ENCODE data around the gene GSE1.
A peak's percentile ranks its signal among the peaks of the same experiment; 100 is the strongest.

Gene GSE1

DNA sequence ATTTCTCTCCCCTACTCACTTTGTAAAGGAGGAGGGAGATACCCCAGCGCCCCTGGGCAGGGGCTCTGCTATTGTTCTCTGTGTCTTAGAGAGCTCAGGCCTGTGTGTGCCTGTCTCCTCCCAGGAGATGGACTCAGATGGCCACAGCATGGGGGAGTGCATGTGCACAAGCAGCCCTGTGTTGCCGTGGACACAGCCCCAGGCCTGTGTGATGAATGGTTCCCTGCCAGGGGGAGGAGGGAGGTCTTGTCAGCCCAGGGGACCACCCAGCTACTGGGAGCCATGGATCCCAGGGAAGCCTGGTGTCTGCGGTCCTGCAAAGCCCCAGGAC lies 49.3 kb downstream of the GSE1 start:
- DNase-seq: no peak
- in situ Hi-C loops (cut with MboI; ENCODE audit: low pct_unique_long_range_greater_than_20kb, low sequenced_read_pairs): loop anchor here (25.0 kb wide), 1 partner anchor 325 kb away; no protein-coding TSS in a partner anchor

DNA sequence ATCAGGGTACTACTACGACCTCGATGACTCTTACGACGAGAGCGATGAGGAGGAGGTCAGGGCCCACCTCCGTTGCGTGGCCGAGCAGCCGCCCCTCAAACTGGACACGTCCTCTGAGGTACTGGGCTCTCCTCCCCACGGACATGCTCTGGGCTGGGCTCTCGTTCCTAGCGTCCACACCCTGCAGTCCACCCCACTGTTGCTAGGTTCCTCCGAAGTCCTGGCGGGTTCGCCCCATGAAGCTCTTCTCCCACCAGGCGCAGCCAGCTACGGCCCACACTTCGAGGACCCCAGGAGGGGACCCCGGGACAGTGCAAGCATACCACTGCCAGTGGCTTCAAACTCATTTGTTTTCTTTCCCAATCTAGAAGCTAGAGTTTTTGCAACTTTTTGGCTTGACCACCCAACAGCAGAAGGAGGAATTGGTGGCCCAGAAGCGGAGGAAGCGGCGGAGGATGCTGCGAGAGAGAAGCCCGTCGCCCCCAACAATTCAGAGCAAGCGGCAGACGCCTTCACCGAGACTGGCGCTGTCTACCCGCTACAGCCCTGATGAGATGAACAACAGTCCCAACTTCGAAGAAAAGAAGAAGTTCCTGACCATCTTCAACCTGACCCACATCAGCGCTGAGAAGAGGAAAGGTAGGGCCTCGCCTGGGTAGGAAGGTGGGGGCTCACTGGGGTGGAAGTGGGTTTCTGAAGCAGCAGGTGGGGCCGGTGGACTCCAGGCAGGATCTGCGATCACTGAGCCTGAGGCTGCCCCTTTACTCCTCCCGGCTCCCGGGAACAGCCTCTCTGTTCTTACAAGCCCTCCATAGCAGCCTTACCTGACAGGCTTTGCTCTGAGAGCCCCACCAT lies 50.1 kb downstream of the GSE1 start:
- no peak for DNase-seq
- in situ Hi-C loops (cut with MboI; ENCODE audit: low pct_unique_long_range_greater_than_20kb, low sequenced_read_pairs): loop anchor here (25.0 kb wide), 1 partner anchor 324 kb away; no protein-coding TSS in a partner anchor

DNA sequence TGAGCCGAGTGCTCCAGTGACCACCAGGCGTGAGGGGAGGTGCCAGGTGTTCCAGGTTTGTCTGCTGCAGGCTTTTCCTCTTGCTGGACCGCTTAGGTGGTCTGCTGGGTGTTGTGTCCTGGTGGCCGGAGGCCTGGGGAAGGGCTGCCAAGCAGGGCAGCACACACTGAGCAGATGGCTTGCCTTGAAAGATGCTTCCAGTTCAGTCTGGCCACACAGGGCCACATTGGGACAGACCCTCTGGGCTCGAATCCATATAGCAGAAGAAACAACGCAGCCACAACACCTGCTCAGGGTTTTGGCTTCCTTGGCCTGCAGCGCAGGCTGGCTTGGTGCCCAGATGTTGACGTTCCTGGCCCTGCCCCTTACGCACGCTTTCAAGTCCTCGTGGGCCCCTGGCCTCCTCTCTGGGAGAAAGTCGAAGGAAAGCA lies 50.8 kb downstream of the GSE1 start:
- in situ Hi-C loops (cut with MboI; ENCODE audit: low pct_unique_long_range_greater_than_20kb, low sequenced_read_pairs): loop anchor here (25.0 kb wide), 1 partner anchor 323 kb away; no protein-coding TSS in a partner anchor
- DNase-seq: no peak

DNA sequence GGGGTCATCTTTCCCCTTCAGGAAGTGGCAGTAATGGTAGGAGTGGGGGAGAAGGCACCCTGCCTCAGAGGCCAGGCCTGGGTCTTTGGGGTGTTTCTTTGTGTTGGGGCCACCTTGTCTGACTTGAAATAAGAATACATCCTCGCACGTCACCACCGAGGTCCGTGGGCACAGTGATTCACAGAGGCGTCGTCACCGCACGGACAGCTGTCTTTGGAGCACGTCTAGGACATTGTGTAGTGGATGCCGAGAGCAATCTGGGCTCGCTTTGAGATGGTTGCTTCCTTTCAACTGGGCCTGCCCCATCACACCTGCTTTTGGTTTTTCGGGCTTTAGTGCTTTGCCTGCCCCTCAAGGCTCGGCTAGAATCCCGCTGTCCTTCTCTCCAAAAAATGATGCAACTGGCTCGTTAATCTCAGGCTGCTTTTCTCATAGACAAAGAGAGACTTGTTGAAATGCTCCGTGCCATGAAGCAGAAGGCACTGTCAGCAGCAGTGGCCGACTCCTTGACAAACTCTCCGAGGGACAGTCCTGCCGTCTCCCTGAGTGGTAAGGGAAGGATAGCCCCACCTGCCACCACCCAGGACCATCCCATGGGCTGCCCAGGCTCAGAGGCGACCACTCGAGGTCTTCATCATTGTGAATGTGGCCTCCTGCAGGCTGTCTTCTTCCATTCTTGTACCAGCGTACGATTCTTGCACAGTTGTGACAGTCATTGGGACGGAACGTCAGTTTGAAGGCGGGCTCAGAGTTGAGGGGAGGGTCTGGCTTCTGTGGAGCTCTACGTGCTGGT lies 51.7 kb downstream of the GSE1 start:
- in situ Hi-C loops (cut with MboI; ENCODE audit: low pct_unique_long_range_greater_than_20kb, low sequenced_read_pairs): loop anchor here (25.0 kb wide), 1 partner anchor 323 kb away; no protein-coding TSS in a partner anchor
- DNase-seq: no peak

DNA sequence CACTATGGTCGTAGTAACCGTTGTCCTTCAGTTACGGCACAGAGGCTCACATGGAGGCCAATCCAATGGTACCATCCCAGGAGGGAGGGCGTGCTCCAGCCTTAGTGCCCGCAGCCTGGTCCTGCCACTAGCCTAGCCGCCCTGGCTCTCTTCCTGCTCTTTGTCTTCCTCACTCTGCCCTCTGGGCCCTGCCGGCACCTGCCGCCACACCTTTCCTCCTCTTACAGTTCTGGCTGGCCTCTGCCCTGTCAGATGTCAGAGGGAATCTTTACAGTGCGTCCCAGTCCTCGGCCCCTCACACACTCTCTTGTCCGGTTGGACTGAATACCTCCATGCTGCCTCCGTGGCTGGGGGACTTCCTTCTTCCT lies 52.2 kb downstream of the GSE1 start:
- no peak for DNase-seq
- in situ Hi-C loops (cut with MboI; ENCODE audit: low pct_unique_long_range_greater_than_20kb, low sequenced_read_pairs): loop anchor here (25.0 kb wide), 1 partner anchor 322 kb away; no protein-coding TSS in a partner anchor

DNA sequence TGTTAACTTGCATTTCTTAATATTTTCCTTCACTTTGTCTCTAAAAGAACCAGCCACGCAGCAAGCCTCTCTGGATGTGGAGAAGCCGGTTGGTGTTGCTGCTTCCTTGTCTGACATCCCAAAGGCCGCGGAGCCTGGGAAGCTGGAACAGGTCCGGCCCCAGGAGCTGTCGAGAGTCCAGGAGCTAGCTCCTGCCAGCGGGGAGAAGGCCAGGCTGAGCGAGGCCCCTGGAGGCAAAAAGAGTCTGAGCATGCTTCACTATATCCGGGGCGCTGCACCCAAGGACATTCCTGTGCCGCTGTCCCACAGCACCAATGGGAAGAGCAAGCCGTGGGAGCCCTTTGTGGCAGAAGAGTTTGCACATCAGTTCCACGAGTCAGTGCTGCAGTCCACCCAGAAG lies 52.8 kb downstream of the GSE1 start:
- in situ Hi-C loops (cut with MboI; ENCODE audit: low pct_unique_long_range_greater_than_20kb, low sequenced_read_pairs): loop anchor here (25.0 kb wide), 1 partner anchor 321 kb away; no protein-coding TSS in a partner anchor
- DNase-seq: no peak

DNA sequence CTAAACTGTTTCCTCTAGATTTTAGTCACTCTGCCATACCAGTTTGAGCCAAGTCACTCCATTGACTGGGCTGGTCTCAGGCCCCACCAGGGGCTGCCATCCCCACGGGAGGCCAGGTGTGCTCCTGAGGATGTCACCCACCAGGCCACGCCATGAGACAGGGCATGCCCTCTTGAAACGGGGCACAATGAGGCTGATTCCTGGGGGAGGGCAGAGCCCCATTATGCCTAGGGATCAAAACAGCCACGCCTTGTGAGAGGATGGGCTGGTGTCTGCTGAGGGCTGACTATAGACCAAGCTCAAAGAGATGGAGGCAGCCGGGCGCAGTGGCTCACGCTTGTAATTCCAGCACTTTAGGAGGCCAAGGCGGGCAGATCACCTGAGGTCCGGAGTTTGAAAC lies 54.1 kb downstream of the GSE1 start:
- in situ Hi-C loops (cut with MboI; ENCODE audit: low pct_unique_long_range_greater_than_20kb, low sequenced_read_pairs): loop anchor here (25.0 kb wide), 1 partner anchor 320 kb away; no protein-coding TSS in a partner anchor
- DNase-seq: no peak

DNA sequence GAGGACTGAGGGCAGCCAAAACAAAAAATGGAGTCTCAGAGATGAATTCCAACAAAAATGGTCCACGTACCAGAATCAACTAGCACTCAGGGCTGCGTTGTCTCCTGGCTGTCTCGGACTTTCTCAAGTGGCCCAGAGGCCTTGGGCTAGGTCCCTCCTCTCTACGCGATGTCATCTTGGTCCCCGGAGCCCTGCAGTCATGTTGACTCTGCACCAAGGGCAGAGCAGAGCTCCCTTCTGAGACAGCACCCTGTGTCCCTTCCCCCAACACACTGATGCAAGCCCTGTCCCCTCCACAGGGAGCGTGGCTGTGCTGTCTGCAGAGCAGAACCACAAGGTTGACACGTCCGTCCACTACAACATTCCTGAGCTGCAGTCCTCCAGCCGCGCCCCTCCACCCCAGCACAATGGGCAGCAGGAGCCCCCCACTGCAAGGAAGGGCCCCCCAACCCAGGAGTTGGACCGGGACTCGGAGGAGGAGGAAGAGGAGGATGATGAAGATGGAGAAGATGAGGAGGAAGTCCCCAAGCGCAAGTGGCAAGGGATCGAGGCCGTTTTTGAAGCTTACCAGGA lies 54.8 kb downstream of the GSE1 start:
- no peak for DNase-seq
- in situ Hi-C loops (cut with MboI; ENCODE audit: low pct_unique_long_range_greater_than_20kb, low sequenced_read_pairs): loop anchor here (25.0 kb wide), 1 partner anchor 319 kb away; no protein-coding TSS in a partner anchor

DNA sequence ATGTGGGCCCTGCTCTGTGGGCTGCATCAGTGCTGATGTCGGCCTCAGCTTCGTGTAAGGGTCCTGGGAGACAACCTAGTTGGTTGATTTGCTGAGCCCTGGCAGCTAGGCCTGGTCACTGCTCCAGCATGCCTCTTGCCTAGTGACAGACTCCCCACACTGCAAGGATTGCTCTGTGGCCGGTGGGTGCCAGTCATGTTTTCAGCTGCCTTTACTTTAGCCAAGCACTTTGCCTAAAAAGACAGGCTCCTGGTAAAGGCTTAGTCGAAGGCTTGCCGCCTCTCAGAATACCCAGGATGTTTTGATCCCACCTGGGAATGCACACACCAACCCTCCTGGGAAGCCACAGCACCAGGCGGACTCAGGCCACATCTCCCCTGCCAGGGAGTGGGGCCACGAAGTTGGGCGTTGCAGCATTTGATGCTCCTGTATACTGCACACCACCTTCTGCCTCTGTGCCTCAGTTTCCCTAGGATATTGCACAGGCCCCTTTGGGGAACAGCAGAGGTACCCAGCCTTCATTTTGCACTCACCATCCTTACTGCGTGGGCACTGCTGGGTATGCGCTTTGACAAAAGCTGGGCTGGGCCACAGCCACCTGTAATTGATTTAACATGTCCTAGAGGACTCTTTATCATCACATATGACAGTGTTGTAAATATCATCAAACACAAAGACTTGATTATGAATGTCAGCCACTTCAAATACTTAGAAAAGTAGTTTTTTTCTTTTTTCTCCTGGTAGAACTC lies 55.7 kb downstream of the GSE1 start:
- in situ Hi-C loops (cut with MboI; ENCODE audit: low pct_unique_long_range_greater_than_20kb, low sequenced_read_pairs): loop anchor here (25.0 kb wide), 1 partner anchor 318 kb away; no protein-coding TSS in a partner anchor
- DNase-seq: no peak

DNA sequence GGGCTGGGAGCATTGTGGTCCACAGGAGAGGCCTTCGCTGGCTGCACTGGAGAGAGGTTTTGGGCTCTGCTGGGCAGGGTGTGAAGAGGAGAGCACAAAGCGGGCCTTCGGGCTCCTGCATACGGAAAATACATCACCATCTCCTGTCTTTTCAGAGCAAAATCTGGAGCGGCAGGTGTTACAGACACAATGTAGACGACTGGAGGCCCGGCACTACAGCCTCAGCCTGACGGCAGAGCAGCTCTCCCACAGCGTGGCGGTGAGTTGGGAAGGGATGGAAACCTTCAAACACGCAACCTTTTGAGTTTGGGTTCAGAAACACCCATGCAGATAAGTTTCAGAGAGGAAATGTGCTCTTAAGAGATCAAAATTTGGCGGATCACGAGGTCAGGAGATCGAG lies 57.7 kb downstream of the GSE1 start:
- DNase-seq: no peak

DNA sequence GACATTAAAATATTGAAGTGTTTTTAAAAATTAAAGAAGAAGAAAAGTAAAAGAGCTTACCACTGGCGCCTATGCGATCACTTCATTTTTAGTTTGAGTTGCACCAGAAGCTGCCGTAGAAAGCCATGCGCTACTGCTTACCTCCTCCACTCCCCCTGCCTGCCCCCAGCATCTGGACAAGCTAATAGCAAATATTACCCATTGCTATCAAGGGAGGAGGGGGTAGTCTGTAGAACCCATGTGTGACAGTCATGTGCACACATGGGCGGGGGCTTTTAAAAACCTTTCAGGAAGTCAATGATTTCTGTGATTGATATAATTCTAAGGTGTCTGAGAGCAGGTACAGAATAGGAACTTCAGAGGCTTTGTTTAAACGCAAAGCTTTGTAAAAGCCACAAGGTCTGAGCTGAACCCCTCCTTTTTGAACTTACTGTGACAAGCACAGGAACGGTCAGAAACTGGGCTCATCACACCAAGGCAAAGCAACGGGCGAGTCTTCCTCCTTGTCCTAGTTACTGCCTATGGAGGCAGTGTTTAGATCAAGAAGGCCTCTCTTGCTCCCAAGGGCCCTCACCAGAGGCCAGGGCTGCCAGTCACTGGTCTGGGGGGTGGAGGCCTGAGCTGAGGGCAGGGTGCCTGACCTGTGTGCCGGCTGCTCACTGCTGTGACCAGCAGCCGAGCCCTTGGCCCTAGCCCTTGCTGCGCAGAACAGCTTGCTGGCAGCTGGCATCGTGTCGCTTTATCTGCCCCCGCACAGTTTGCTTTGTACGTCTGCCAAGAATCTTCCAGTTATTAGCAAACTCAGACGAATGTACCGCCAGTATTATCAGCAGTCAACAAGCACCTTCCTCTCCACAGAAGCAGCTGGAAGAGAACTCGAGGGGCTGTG lies 60.7 kb downstream of the GSE1 start:
- DNase-seq: no peak
- in situ Hi-C loops (cut with MboI; ENCODE audit: low pct_unique_long_range_greater_than_20kb, low sequenced_read_pairs): loop anchor here (25.0 kb wide), 1 partner anchor 314 kb away; no protein-coding TSS in a partner anchor

More for the DNA sequence above, 57.7 kb downstream of the GSE1 start:
- in situ Hi-C loops (cut with MboI; ENCODE audit: low pct_unique_long_range_greater_than_20kb, low sequenced_read_pairs): loop anchor here (25.0 kb wide), 1 partner anchor 316 kb away; no protein-coding TSS in a partner anchor

DNA sequence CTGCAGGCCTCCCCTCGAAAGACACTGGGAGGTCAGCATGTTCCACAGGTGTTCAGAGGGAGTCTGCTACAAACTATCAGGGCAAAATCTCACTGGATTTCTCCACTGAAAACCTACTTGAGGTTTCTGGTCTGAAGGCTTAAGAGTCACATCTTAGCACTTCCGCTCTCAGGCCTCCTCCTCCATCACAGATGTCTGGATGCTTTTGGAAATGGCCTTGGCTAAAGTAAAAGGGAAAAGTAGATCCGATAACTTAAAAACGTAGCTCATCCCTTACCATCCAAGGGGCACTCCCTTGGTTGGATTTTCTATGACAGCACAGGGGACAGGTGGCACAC lies 61.3 kb downstream of the GSE1 start:
- DNase-seq: no peak
- in situ Hi-C loops (cut with MboI; ENCODE audit: low pct_unique_long_range_greater_than_20kb, low sequenced_read_pairs): loop anchor here (25.0 kb wide), 1 partner anchor 313 kb away; no protein-coding TSS in a partner anchor

DNA sequence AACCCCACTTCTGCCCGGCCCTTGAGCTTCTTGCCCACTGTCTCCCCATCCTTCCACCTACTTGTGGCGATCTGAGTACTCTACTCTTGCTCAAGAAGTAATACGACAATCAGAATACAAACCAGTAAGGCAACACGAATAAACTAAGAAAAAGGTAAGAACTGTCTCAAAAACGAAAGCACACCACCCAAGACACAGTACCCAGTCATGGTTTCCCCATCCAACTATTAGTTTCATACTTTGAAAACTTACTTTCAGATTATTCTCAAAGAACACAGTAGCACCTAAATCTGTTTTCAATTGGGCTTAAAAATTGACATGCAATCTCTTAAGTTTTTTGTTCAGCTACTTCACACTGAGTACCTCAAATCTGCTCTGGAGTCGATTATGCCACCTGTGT lies 61.7 kb downstream of the GSE1 start:
- DNase-seq: no peak
- in situ Hi-C loops (cut with MboI; ENCODE audit: low pct_unique_long_range_greater_than_20kb, low sequenced_read_pairs): loop anchor here (25.0 kb wide), 1 partner anchor 312 kb away; no protein-coding TSS in a partner anchor

DNA sequence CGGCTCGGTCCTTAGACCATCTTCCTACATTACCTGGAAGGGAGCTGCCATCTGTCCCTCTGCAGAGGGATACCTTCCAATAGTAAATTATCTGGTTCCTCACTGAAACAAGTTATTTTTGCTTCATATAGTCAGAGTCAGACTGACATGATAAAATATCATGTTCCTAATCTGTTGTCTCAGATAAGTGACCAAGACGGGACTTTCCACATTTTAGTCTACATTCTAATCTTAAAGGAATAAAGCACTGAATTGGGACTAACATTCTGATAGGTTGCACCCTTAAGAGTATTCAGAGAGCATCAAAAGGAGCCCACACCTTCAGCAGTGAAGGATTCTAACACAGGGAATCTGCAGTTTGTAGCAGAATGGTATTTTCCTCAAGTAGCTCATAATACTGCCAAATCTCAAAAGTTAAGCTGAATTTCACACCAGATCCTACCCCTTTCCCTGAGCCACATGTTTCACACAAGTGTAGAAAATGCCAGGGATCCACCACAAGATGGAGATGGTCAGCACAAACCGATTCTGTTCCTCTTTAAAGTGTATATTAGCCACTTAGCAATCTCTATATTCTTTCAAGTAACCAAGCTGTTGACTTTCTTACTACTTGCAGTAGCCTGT lies 62.2 kb downstream of the GSE1 start:
- DNase-seq: peak; percentile 50
- in situ Hi-C loops (cut with MboI; ENCODE audit: low pct_unique_long_range_greater_than_20kb, low sequenced_read_pairs): no loop called here

DNA sequence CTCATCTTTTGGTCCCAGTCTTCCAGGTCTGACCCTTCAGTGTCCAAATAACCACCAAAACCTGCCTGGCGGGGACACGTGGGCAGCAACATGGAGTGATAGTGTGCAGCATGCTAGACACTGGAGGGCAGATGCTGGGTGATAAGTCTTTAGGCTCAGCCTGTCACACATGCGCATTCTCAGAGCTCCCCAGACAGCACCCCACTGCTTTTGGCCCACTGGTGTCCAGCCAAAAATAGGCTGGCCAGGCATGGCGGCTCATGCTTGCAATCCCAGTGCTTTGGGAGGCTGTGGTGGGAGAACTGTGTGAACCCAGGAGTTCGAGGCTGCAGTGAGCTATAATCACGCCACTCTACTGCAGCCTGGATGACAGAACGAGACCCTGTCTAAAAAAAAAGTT lies 63.3 kb downstream of the GSE1 start:
- no peak for DNase-seq
- in situ Hi-C loops (cut with MboI; ENCODE audit: low pct_unique_long_range_greater_than_20kb, low sequenced_read_pairs): no loop called here

DNA sequence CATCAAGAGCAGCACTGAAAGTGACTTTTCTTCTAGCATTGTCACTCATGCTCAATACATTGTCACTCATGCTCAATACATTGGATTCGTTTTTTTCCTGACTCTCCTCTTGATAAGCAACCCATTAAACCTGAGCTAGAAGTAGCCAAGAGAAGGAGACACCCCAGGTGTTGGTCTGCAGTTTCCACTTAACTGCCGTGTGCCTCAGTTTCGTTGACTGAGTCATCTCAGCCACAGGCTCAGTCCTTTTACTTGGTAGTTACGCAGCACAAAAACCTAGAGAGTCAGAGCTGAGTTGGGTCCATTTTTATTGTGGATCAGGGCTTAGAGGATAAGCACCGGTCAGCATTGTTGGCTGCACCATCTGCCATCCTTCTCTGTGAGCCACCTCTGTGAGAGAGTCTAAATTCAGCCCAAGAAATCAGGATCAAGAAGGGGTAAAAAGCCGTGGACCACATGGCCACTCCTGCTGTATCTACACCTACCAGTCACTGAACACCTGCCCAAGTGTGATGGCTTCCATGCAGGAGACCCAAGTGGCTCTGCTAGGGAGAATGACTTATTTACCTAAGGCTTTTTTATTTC lies 64.4 kb downstream of the GSE1 start:
- in situ Hi-C loops (cut with MboI; ENCODE audit: low pct_unique_long_range_greater_than_20kb, low sequenced_read_pairs): no loop called here
- no peak for DNase-seq

DNA sequence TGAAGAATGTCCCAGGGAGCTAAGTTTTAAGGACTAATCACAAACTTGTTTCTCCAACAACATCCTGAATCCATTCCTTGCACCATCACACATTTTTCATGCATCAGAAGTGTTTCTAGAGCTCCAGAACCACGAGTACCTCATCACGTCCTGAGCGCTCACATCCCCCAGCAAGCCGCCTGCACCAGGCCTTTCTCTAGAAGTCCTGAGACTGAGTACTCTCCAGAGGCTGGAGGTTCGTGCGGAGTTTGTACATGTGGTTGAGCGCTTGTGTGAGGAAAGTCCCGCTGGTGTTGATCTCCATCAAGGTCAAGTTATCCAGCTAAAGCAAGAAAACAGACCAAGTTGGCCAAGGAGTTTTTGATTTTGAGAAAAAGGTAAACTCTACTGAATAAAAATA lies 64.9 kb downstream of the GSE1 start:
- in situ Hi-C loops (cut with MboI; ENCODE audit: low pct_unique_long_range_greater_than_20kb, low sequenced_read_pairs): no loop called here
- DNase-seq: no peak
